B cell (primary cell): ENCODE results near the gene GGTLC2. TPM values are rescaled to one million over a fixed set of nuclear protein-coding genes. Genes with fewer than 3 reads are reported as not detected.

ENCODE experiments used
- ATAC-seq: fragments of 200-7000 bp; cut with Tn5 transposase; one replicate; pipeline ENCODE4 v1.10.0; 2021; ENCODE audit warnings: low read depth, mild to moderate bottlenecking, moderate number of reproducible peaks, moderate library complexity
- CTCF ChIA-PET: fragments of 350-600 bp; sonication (Branson Sonifier 250); formaldehyde crosslinking; loops from one replicate; lab custom pipeline; 2021; ENCODE audit warnings: antibody characterized with exemption, inconsistent platforms; lab: Charles Lee
- POLR2A ChIA-PET: fragments of 350-600 bp; sonication (Branson Sonifier 250); formaldehyde crosslinking; loops from one replicate; lab custom pipeline; 2021; ENCODE audit warnings: antibody characterized with exemption; lab: Charles Lee
- DNase-seq: peaks from one replicate; pipeline ENCODE4 v3.0.0; 2013
- H2AFZ ChIP-seq: 2 replicates; pipeline ENCODE4 v1.6.1; 2012; ENCODE audit warnings: mild to moderate bottlenecking, low read depth, low read length; ENCODE audit not compliant: insufficient read depth, poor library complexity, severe bottlenecking
- H3K27ac ChIP-seq, 2 donors: 1 replicate in 1 of 2; 2 replicates in 1 of 2; pipeline ENCODE4 v1.5.1; 2012 to 2013; ENCODE audit warnings: low read length in 2 of 2, mild to moderate bottlenecking in 2 of 2, moderate library complexity in 1 of 2
- H3K27me3 ChIP-seq, 4 experiments: fragments of 200-600 bp in 1 of 4; sonication (generic) in 1 of 4; replicated peaks in 1 of 4; 1 replicate in 2 of 4; 2 replicates in 2 of 4; pipeline versions ENCODE4 v1.6.1 to v1.7.0; 2013 to 2016; ENCODE audit warnings: low read length in 3 of 4, mild to moderate bottlenecking in 2 of 4, mixed read lengths in 1 of 4, moderate library complexity in 1 of 4; ENCODE audit not compliant: insufficient read depth in 4 of 4, control insufficient read depth in 3 of 4; ENCODE audit errors: control extremely low read depth in 1 of 4
- H3K36me3 ChIP-seq, 2 experiments: replicated peaks in 1 of 2; 1 replicate in 1 of 2; 2 replicates in 1 of 2; pipeline versions ENCODE4 v1.6.1 to v1.7.1; 2013; ENCODE audit warnings: low read length in 1 of 2; ENCODE audit not compliant: insufficient read depth in 2 of 2, control insufficient read depth in 1 of 2; ENCODE audit errors: control extremely low read depth in 1 of 2, extremely low read depth in 1 of 2
- H3K4me1 ChIP-seq, 2 donors: fragments of 200-600 bp in 1 of 2; sonication (generic) in 1 of 2; 1 replicate in 1 of 2; 2 replicates in 1 of 2; pipeline versions ENCODE4 v1.5.1 to v1.6.1; 2013 to 2017; ENCODE audit warnings: low read length in 2 of 2; ENCODE audit not compliant: control insufficient read depth in 2 of 2, insufficient read depth in 2 of 2
- H3K4me2 ChIP-seq: replicated peaks from 2 replicates; pipeline ENCODE3; 2012; ENCODE audit warnings: mild to moderate bottlenecking, low read depth, low read length; ENCODE audit not compliant: poor library complexity, severe bottlenecking
- H3K4me3 ChIP-seq, 5 experiments: fragments of 200-600 bp in 1 of 5; sonication (generic) in 1 of 5; 1 replicate in 3 of 5; 2 replicates in 2 of 5; pipeline versions ENCODE4 v1.5.1 to v1.7.0; 2011 to 2016; ENCODE audit warnings: low read length in 4 of 5, mild to moderate bottlenecking in 4 of 5, low read depth in 2 of 5, control low read depth in 1 of 5, moderate library complexity in 1 of 5; ENCODE audit not compliant: insufficient read depth in 1 of 5; ENCODE audit errors: control extremely low read depth in 1 of 5, extremely low read depth in 1 of 5
- H3K79me2 ChIP-seq: fragments of 200-600 bp; sonication (generic); one replicate; pipeline ENCODE4 v1.6.0; 2016; ENCODE audit warnings: low read length; ENCODE audit not compliant: control insufficient read depth, insufficient read depth
- H3K9ac ChIP-seq: fragments of 200-600 bp; sonication (generic); 2 replicates; pipeline ENCODE4 v1.6.1; 2017; ENCODE audit warnings: mild to moderate bottlenecking, low read length, moderate library complexity
- H3K9me3 ChIP-seq, 3 donors: one replicate each; pipeline versions ENCODE4 v1.6.1 to v1.7.1; 2013; ENCODE audit warnings: low read length in 2 of 3; ENCODE audit not compliant: control insufficient read depth in 2 of 3, insufficient read depth in 1 of 3; ENCODE audit errors: control extremely low read depth in 1 of 3
- H4K20me1 ChIP-seq: 2 replicates; pipeline ENCODE4 v1.6.0; 2012; ENCODE audit warnings: mild to moderate bottlenecking, low read length; ENCODE audit not compliant: insufficient read depth, control insufficient read depth, poor library complexity, severe bottlenecking
- H3K27ac Mint-ChIP-seq: one replicate; pipeline ENCODE4 v1.8.0; 2021; ENCODE audit warnings: mixed read lengths
- H3K27me3 Mint-ChIP-seq: one replicate; pipeline ENCODE4 v1.8.0; 2021; ENCODE audit warnings: mixed read lengths
- H3K4me1 Mint-ChIP-seq: one replicate; pipeline ENCODE4 v1.8.0; 2021; ENCODE audit warnings: mixed read lengths
- H3K4me3 Mint-ChIP-seq: one replicate; pipeline ENCODE4 v1.8.0; 2021; ENCODE audit warnings: mixed read lengths
- H3K9me3 Mint-ChIP-seq: one replicate; pipeline ENCODE4 v1.8.0; 2022; ENCODE audit warnings: mixed read lengths; ENCODE audit not compliant: insufficient read depth
- EZH2 ChIP-seq: IDR thresholded peaks from 2 replicates; pipeline ENCODE4 v1.6.1; 2012; ENCODE audit warnings: borderline replicate concordance, low read depth, mild to moderate bottlenecking, moderate library complexity, low read length; ENCODE audit not compliant: insufficient read depth, poor library complexity, severe bottlenecking
- WGBS: methylation state at CpG from one replicate; pipeline ENCODE4 v1.1.5; 2013; ENCODE audit warnings: missing lambda C conversion rate; ENCODE audit not compliant: insufficient coverage; 5-methylcytosine and 5-hydroxymethylcytosine counted together
- intact Hi-C: fragments of 100-400 bp; cut with micrococcal nuclease; formaldehyde crosslinking; loops from one replicate; pipeline ENCODE4 v1.10.0; 2022
- polyA plus RNA-seq: library from polyadenylated mRNA; depleted of rRNA; stranded (reverse); fragments of >200 nt; gene quantifications from 2 replicates; pipeline ENCODE4 v1.2.3, GENCODE V29; 2012
- total RNA-seq, 2 donors: library from RNA; stranded (reverse); fragments of 120-200 nt in 1 of 2; gene quantifications; 1 replicate in 1 of 2; 2 replicates in 1 of 2; pipeline versions ENCODE4 v1.2.3 to v1.2.4, GENCODE V29; 2013 to 2022
- TF ChIP-seq, protein P1 (sequence below): fragments of 200-600 bp; IDR thresholded peaks from one replicate; pipeline ENCODE4 v1.8.0; 2022; ENCODE audit warnings: antibody characterized with exemption, mild to moderate bottlenecking

The GGTLC2 gene
- total and polyA plus RNA-seq, 2 donors (not counting 1 experiment from before 2014, with no cell fraction given), result not detected

DNA sequence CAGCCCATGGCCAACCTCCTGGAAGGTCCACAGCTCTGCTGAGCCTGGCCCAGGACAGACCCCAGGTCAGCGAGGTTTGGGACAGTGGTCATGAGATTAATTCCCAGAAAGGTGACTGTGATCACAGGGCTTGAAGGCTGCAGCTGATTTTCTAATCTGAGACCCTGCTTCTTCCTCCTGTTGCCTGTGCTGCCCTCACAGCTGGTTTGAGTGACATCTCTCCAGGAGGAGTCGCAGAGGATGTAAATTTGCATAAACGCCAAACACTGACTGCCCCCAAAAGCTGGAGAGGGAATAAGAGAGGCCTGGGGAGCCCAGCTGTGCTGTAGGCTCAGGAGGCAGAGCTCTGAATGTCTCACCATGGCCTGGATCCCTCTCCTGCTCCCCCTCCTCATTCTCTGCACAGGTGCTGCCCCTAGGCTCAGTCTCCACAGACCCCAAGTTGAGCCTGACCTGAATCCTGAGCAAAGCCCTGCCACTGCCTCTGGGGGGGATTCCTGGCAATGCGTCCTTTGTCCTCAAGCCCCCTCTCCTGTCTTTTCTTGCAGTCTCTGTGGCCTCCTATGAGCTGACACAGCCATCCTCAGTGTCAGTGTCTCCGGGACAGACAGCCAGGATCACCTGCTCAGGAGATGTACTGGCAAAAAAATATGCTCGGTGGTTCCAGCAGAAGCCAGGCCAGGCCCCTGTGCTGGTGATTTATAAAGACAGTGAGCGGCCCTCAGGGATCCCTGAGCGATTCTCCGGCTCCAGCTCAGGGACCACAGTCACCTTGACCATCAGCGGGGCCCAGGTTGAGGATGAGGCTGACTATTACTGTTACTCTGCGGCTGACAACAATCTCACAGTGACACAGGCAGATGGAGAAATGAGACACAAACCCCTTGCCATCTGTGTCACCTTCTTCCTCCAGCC is 23.8 kb downstream of the GGTLC2 start:
- intact Hi-C loops, result loop anchor here (5.0 kb wide), 1 partner anchor 76 kb away; no protein-coding TSS in a partner anchor
- Histone ChIP-seq H3K4me1 (peaks cover 6 to 18% of the 10 kb centered on the region in 2 donors), H3K4me2 (no peak overlapping the region), H3K79me2 (no peaks in the 10 kb centered on the region), H3K27ac (no peak overlapping the region), H4K20me1 (no peaks in the 10 kb centered on the region), H3K9ac (no peak overlapping the region), H2AFZ (no peak overlapping the region), H3K9me3 (peaks cover 0 to 10% (median 0%) of the 10 kb centered on the region in 3 donors), H3K4me3 (no peak overlapping the region), H3K36me3 (no peaks in the 10 kb centered on the region), H3K27me3 (peaks cover 0 to 2% (median 0%) of the 10 kb centered on the region in 4 experiments)
- WGBS, result 75% methylated on average over 10 of the region's 11 CpGs
- Mint-ChIP-seq H3K27ac (peak overlapping the region; percentile 20), H3K4me3 (no peak overlapping the region), H3K4me1 (peaks cover 17% of the 10 kb centered on the region), H3K9me3 (no peaks in the 10 kb centered on the region), H3K27me3 (no peaks in the 10 kb centered on the region)
- ChIA-PET POLR2A (interaction anchor here (0.6 kb wide), 1 partner anchor 164 kb away, joined by 4 read pairs; no protein-coding TSS in a partner anchor), CTCF (interaction anchor here (1.1 to 4.0 kb wide), 10 partner anchors 12 to 718 kb away, joined by 3 to 66 read pairs (median 20); no protein-coding TSS in a partner anchor)
- ATAC-seq, result peak; percentile 28
- peak; percentile 25 for DNase-seq
- TF ChIP-seq, protein P1, sequence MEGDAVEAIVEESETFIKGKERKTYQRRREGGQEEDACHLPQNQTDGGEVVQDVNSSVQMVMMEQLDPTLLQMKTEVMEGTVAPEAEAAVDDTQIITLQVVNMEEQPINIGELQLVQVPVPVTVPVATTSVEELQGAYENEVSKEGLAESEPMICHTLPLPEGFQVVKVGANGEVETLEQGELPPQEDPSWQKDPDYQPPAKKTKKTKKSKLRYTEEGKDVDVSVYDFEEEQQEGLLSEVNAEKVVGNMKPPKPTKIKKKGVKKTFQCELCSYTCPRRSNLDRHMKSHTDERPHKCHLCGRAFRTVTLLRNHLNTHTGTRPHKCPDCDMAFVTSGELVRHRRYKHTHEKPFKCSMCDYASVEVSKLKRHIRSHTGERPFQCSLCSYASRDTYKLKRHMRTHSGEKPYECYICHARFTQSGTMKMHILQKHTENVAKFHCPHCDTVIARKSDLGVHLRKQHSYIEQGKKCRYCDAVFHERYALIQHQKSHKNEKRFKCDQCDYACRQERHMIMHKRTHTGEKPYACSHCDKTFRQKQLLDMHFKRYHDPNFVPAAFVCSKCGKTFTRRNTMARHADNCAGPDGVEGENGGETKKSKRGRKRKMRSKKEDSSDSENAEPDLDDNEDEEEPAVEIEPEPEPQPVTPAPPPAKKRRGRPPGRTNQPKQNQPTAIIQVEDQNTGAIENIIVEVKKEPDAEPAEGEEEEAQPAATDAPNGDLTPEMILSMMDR, result no peak
- TF ChIP-seq EZH2, result no peak
